ENCODE data around the gene FYN.

Gene FYN

DNA sequence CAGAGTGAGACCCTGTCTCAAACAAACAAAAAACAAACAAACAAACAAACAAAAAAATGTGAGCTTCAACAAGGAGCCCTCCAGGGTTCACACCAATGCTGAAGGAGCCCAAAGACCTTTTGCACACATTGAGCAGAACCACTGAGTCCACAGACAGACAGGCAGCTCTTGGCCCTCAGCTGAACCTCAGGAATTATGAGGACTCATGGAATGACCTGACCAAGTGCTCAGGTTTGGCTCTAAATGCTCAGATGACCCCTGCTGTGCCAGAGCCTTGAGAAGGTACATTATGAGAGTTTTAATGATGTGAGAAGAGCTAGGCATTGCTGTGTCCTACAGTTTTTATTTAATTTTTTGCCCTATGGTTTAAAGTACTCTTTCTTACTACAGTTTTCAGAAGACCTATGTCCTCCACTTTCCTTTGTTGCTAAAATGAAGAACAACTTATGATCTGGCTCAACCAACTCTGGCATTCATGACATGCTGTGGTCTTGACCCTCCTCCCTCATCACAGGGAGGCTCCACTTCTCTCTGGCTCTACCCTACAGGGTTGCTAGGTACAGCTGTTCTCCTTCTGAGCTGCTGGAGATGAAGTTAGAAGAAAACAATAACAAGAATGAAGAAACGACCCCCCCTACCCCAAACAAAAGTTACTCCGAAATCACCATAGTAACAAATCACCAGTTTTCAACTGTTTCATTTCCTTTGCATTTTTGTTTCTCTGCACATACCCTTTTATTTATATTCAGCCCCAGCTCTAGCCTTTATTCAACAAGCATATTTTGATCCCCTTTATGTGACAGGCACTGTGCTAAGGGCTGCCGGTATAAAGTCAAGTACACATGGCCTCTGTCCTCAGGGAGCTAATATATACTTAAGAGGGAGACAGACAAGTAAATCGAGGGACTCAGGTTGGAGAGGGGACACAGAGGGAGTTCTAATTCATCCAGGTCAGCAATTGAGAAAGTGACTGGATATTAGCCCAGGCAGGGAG lies 138.9 kb downstream of the FYN start:
- H3K27me3 Mint-ChIP-seq = no peaks in the 10 kb centered on the region
- ATAC-seq (replicated peaks; ENCODE audit: extremely low read depth, poor library complexity, severe bottlenecking) = peak; percentile 33
- peak overlapping the region; percentile 31 for H3K4me3 Mint-ChIP-seq
- peaks cover 36% of the 10 kb centered on the region for H3K36me3 Mint-ChIP-seq (ENCODE audit: insufficient read depth)
- peak overlapping the region; percentile 89 for H3K27ac Mint-ChIP-seq (ENCODE audit: low read depth)
- peaks cover 5% of the 10 kb centered on the region for H3K9me3 Mint-ChIP-seq
- DNase-seq (ENCODE audit: low spot score in 2 of 2) = no peak
- H3K4me1 Mint-ChIP-seq = peaks cover 96% of the 10 kb centered on the region

DNA sequence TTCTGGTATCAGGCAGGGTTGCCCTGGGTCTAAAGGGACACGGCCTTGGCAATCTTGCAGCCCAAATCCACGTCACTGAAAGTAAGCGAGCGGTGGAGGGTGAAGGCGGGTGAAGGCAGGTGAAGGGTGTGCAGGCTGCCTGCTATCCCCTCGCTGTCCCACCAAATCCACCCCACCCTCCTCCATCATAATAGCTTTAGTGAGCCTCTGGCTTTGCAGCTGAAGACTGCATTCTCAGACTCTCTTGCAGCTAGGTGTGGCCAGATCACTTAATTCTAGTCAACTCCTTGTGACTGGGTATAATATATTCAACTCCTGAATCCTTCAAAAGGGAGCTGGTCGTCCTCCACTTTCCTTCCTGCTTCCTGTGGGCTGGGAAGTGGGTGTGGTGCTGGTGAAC lies 140.9 kb downstream of the FYN start:
- peaks cover 32% of the 10 kb centered on the region for H3K36me3 Mint-ChIP-seq (ENCODE audit: insufficient read depth)
- peaks cover 87% of the 10 kb centered on the region for H3K4me1 Mint-ChIP-seq
- no peak for DNase-seq (ENCODE audit: low spot score in 2 of 2)
- H3K4me3 Mint-ChIP-seq = peak overlapping the region; percentile 17
- H3K27ac Mint-ChIP-seq (ENCODE audit: low read depth) = peak overlapping the region; percentile 77
- peaks cover 5% of the 10 kb centered on the region for H3K9me3 Mint-ChIP-seq
- H3K27me3 Mint-ChIP-seq = no peaks in the 10 kb centered on the region
- no peak for ATAC-seq (replicated peaks; ENCODE audit: extremely low read depth, poor library complexity, severe bottlenecking)

DNA sequence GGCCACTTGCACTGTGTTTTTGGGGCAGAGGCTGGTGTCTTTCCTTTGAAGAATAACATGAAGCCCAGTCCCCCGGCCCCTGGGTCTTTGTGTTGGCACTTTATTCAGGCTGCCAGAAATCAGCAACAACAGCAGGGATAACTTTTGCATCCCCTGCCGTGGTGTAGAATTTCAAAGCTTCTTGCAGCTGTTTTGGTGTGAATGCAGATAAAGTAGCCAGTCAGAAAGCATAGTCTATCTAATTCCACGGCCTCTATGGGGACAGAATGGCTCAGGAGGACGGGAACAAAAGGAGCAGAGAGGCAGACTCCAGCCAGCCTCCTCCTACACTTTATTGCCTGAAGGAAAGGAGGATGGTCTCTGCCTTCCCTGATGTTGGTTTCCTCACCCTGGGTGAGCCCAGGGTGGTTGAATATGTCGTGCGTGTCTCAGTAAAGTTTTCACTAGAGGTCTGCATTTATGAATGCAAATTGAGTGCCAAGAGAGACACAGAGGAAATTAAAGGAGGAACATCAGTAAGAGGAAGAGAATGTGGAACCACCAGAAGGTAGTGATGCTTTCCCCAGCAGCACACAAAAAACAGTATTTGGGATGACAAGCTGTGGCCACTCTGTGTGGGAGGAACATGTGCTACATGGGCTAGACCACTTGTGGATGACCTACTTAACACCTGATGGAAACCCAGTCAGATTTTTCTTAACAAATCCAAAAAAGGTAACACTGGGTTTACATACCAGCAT lies 141.6 kb downstream of the FYN start:
- Mint-ChIP-seq H3K4me3 (peak overlapping the region; percentile 29), H3K9me3 (peaks cover 5% of the 10 kb centered on the region), H3K4me1 (peaks cover 87% of the 10 kb centered on the region), H3K27ac (ENCODE audit: low read depth) (peak overlapping the region; percentile 77), H3K36me3 (ENCODE audit: insufficient read depth) (peaks cover 34% of the 10 kb centered on the region), H3K27me3 (no peaks in the 10 kb centered on the region)
- DNase-seq (ENCODE audit: low spot score in 2 of 2) = no peak
- peak; percentile 38 for ATAC-seq (replicated peaks; ENCODE audit: extremely low read depth, poor library complexity, severe bottlenecking)

DNA sequence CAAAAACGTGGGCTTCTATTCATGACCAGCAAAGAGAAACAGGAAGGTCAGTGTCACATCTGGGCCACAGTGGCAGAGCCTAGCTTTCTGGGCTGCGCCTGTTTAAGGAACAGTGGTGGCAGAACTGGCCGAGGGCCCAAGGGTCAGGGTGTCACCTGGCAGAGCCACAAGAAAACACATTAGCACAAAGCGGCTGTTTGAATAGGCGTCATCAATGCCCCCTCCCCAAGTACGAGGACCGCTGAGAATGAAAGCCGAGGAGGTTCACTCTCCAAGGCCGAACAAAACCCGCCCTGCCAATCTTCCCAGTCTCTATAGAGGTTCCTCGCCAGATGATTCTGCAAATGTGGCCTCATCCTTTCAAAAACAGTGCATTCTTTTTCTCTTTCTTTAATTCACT lies 142.4 kb downstream of the FYN start:
- Mint-ChIP-seq H3K36me3 (ENCODE audit: insufficient read depth) (peaks cover 39% of the 10 kb centered on the region), H3K27me3 (no peaks in the 10 kb centered on the region)

DNA sequence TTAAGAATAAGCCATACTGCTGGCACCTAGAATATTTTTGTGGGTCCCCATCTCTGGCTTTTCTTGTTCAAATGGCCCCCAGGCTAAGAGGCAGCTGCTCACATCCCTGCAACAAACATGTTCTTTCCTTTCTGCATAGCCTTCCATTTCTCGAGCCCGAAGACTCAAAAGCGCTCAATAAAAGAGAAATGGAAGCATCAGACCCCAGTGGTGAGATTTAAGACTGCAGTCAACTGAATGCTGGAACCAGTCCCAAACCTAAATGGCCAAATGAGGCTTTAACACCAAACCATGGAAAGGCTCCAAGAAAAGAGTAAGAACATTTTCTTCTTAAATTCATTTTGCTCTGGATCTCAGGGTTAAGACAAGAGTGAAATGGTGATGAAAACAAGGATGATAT lies 145.4 kb downstream of the FYN start:
- H3K36me3 Mint-ChIP-seq (ENCODE audit: insufficient read depth) = peaks cover 32% of the 10 kb centered on the region
- no peak overlapping the region for H3K4me3 Mint-ChIP-seq
- peak overlapping the region; percentile 49 for H3K27ac Mint-ChIP-seq (ENCODE audit: low read depth)

More for the DNA sequence above, 142.4 kb downstream of the FYN start:
- DNase-seq (ENCODE audit: low spot score in 2 of 2) = no peak
- ATAC-seq (replicated peaks; ENCODE audit: extremely low read depth, poor library complexity, severe bottlenecking) = no peak
- peaks cover 5% of the 10 kb centered on the region for H3K9me3 Mint-ChIP-seq
- H3K4me1 Mint-ChIP-seq = peaks cover 87% of the 10 kb centered on the region
- peak overlapping the region; percentile 29 for H3K4me3 Mint-ChIP-seq
- H3K27ac Mint-ChIP-seq (ENCODE audit: low read depth) = peak overlapping the region; percentile 77

DNA sequence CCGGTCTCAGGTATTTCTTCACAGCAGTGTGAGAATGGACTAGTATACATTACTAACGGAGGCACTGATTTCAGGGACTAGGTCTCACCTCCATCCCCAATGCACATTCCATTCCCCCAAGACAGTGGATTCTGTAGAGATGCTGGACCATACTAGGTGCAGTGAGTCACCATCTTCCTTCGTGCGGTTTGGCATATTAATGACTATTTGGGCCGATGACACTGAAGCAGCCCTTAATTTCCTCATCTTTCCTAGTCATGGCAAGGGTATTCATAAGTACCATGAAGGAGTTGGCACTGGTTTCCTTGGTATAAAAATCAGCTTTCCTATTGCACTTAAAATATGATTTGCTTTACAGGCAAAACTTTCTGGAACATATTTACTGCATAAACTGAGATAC lies 146.2 kb downstream of the FYN start:
- H3K27ac Mint-ChIP-seq (ENCODE audit: low read depth) = peak overlapping the region; percentile 90
- H3K27me3 Mint-ChIP-seq = no peaks in the 10 kb centered on the region

More for the DNA sequence above, 145.4 kb downstream of the FYN start:
- H3K4me1 Mint-ChIP-seq = peaks cover 82% of the 10 kb centered on the region
- no peaks in the 10 kb centered on the region for H3K9me3 Mint-ChIP-seq
- H3K27me3 Mint-ChIP-seq = no peaks in the 10 kb centered on the region
- DNase-seq (ENCODE audit: low spot score in 2 of 2) (no peak), ATAC-seq (replicated peaks; ENCODE audit: extremely low read depth, poor library complexity, severe bottlenecking) (no peak)

DNA sequence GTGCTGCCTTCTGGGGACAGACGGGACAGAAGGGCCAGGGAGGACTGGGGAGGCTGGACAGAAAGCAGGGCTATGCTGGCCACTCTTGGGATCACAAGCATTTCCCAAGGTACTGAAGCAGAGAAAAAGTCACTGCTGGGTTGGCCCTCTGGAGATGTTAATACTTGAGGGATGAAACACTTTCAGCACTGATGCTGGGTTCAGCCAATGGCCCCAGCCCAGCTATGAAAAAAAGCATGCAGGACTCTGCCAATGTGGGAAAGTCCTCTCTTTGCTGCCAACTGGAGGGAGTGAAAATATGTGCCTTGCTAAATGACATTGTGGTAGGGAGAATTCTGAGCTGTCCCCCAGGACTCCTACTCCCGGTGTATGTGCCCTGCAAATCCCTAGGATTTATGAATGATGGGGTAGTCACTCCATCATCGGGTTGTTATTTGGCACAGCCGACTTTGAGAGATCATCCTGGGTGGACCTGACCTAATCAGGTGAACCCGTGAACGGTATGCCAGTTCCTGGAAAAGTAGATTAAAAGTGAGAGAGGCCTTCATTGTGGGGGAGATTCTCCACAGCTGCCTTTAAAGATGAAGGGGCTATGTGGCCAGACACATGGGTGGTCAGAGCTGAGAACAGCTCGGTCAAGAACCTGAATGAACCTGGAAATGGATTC lies 147.7 kb downstream of the FYN start:
- DNase-seq (ENCODE audit: low spot score in 2 of 2) (no peak), ATAC-seq (replicated peaks; ENCODE audit: extremely low read depth, poor library complexity, severe bottlenecking) (no peak)
- Mint-ChIP-seq H3K27me3 (no peaks in the 10 kb centered on the region), H3K4me1 (peaks cover 83% of the 10 kb centered on the region), H3K36me3 (ENCODE audit: insufficient read depth) (peaks cover 41% of the 10 kb centered on the region), H3K9me3 (no peaks in the 10 kb centered on the region), H3K4me3 (peak overlapping the region; percentile 75), H3K27ac (ENCODE audit: low read depth) (peak overlapping the region; percentile 90)

More for the DNA sequence above, 146.2 kb downstream of the FYN start:
- Mint-ChIP-seq H3K4me3 (no peak overlapping the region), H3K4me1 (peaks cover 83% of the 10 kb centered on the region), H3K36me3 (ENCODE audit: insufficient read depth) (peaks cover 37% of the 10 kb centered on the region), H3K9me3 (no peaks in the 10 kb centered on the region)
- ATAC-seq (replicated peaks; ENCODE audit: extremely low read depth, poor library complexity, severe bottlenecking) (no peak), DNase-seq (ENCODE audit: low spot score in 2 of 2) (no peak)

DNA sequence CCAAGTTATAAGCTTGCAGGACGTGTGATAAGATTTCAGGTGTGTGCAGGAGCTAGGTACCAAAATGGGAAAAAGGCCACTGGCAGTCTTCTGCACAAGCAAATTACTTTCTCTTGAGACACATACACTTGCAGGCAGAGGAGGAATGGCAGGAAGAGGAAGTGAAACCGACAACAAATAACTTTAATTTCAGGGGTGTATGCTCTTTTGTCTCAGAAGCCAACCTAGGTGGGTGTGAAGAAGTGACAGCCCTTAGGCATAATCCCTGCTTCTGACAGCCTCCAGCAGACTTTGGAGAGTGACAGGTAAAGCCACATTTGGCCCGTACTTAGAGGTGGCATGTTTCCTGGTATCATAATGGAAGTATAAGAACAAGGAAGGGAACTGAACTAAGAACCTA lies 148.7 kb downstream of the FYN start:
- Mint-ChIP-seq H3K36me3 (ENCODE audit: insufficient read depth) (peaks cover 44% of the 10 kb centered on the region), H3K4me1 (peaks cover 81% of the 10 kb centered on the region), H3K4me3 (peak overlapping the region; percentile 75), H3K9me3 (no peaks in the 10 kb centered on the region), H3K27me3 (no peaks in the 10 kb centered on the region), H3K27ac (ENCODE audit: low read depth) (peak overlapping the region; percentile 90)
- DNase-seq (ENCODE audit: low spot score in 2 of 2) = no peak
- ATAC-seq (replicated peaks; ENCODE audit: extremely low read depth, poor library complexity, severe bottlenecking) = peak; percentile 74

DNA sequence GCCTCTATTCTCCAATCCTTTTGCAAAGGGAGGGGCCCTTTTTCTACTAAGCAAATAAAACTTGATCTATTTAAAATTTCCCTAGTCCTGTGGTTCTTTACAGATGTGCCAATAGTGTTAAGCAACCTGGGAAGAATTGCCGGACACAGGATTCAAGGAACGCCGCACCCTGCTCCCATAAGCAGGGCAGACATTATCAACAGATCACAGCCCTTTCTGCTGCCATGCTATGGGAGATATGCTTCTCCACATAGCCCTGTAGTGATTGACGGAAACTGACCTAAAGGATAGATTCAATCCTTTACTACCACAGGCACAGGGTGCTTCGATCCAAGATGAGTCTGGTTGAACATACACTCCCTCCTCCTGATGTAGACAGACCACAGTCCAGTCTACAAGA lies 149.2 kb downstream of the FYN start:
- Mint-ChIP-seq H3K4me3 (peak overlapping the region; percentile 75), H3K4me1 (peaks cover 83% of the 10 kb centered on the region), H3K36me3 (ENCODE audit: insufficient read depth) (peaks cover 47% of the 10 kb centered on the region), H3K27ac (ENCODE audit: low read depth) (peak overlapping the region; percentile 90), H3K9me3 (no peaks in the 10 kb centered on the region), H3K27me3 (no peaks in the 10 kb centered on the region)
- ATAC-seq (replicated peaks; ENCODE audit: extremely low read depth, poor library complexity, severe bottlenecking) (no peak), DNase-seq (ENCODE audit: low spot score in 2 of 2) (no peak)

DNA sequence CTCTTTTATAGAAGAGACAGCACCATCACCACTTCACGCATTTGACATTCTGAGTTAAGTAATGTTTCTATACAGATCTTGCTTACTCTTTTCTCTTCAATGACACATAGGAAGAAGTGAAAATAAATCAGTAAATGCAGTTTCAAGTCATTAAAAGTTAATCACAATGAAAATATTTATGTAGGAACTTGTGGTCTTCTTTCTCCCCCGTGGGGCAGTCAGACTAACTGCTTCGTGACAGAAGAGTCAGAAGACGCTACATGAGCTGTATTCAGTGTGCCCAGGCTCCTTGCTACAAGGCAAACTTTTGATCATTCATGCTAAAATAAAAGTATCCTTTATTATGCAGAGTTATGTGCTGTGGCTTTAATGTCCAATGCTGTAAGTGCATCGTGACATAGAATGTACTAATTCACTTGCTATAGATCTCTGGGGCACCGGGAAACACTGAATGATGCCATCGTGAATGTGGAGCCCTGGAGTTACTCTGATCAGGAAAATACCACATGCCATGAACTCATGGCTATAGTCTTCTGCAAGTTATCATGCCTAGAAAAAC lies 149.8 kb downstream of the FYN start:
- Mint-ChIP-seq H3K27ac (ENCODE audit: low read depth) (peak overlapping the region; percentile 90), H3K4me1 (peaks cover 83% of the 10 kb centered on the region)
- ATAC-seq (replicated peaks; ENCODE audit: extremely low read depth, poor library complexity, severe bottlenecking) = no peak

DNA sequence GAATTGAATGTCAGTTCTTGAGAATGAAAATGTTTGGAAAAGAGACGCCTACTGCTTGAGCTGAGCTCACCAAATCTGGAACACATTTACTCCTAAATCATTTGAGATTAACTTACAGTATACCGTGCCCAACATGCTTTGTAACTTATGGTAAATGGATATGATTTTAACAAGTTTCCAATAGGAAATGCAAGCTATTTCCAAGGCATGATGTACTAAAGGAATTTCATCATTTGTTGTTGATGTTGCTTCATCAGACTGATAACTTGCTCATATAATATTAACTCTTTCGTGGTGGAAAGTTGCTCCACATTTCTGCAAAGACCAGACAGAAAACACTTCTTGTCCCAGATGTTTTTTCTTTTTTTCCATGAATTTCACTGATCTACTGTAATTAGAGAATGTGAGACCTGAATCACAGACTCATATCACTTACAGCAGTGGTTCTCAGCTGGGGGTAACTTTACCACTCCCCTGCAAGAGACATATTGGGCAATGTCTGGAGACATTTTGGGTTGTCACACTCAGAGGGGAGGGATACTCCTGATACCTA lies 151.0 kb downstream of the FYN start:
- Mint-ChIP-seq H3K27me3 (no peaks in the 10 kb centered on the region), H3K4me1 (peaks cover 83% of the 10 kb centered on the region), H3K9me3 (no peaks in the 10 kb centered on the region), H3K36me3 (ENCODE audit: insufficient read depth) (peaks cover 55% of the 10 kb centered on the region), H3K4me3 (peak overlapping the region; percentile 36), H3K27ac (ENCODE audit: low read depth) (no peak overlapping the region)
- DNase-seq (ENCODE audit: low spot score in 2 of 2) (no peak), ATAC-seq (replicated peaks; ENCODE audit: extremely low read depth, poor library complexity, severe bottlenecking) (no peak)

More for the DNA sequence above, 149.8 kb downstream of the FYN start:
- H3K9me3 Mint-ChIP-seq = no peaks in the 10 kb centered on the region
- H3K36me3 Mint-ChIP-seq (ENCODE audit: insufficient read depth) = peaks cover 52% of the 10 kb centered on the region
- H3K27me3 Mint-ChIP-seq = no peaks in the 10 kb centered on the region
- no peak for DNase-seq (ENCODE audit: low spot score in 2 of 2)
- H3K4me3 Mint-ChIP-seq = peak overlapping the region; percentile 75

DNA sequence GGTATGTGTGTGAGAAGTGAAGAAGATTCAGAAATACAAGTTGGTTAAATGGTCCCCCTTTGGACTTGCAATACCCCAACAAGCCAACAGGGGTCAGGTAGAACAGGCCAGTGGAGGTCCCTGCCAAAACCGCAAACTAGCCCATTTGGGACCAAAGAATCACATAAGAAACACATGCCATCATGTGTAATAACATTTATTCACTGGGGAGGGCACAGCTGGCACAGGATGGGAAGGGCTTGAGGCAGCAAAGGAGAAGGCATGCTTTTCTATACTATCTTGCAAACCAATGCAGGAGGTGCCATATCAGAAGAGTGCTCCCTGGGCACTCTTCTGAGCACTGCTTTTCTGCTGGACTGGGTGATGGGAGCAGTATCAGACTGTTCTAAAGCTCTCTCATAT lies 151.5 kb downstream of the FYN start:
- ATAC-seq (replicated peaks; ENCODE audit: extremely low read depth, poor library complexity, severe bottlenecking) = no peak
- H3K27me3 Mint-ChIP-seq = no peaks in the 10 kb centered on the region
- no peaks in the 10 kb centered on the region for H3K9me3 Mint-ChIP-seq
- peak overlapping the region; percentile 93 for H3K27ac Mint-ChIP-seq (ENCODE audit: low read depth)
- peak in 1 of 2 donors; percentile 30 for DNase-seq (ENCODE audit: low spot score in 2 of 2)
- H3K36me3 Mint-ChIP-seq (ENCODE audit: insufficient read depth) = peaks cover 55% of the 10 kb centered on the region
- peaks cover 78% of the 10 kb centered on the region for H3K4me1 Mint-ChIP-seq
- H3K4me3 Mint-ChIP-seq = peak overlapping the region; percentile 9

Measured in central memory CD8-positive, alpha-beta T cell (primary cell).